GM18498 (cell line): ENCODE results near the gene GRK7.
"Not testable (repeated sequence)": the region's sequence is repeated elsewhere in the genome, so short reads cannot be mapped to it uniquely, and the experiment has no call there.

Source experiments
- ATAC-seq: cut with Tn5 transposase; IDR thresholded peaks from one replicate; pipeline ENCODE4 v1.9.1; 2021; ENCODE audit warnings: mild to moderate bottlenecking, moderate library complexity; ENCODE audit not compliant: unreplicated experiment

Gene GRK7

GRCh38 chr3:141793476-141794260 lies 30.5 kb downstream of the GRK7 start:
- no peak for ATAC-seq

GRCh38 chr3:141795276-141795675 lies 32.1 kb downstream of the GRK7 start:
- ATAC-seq: no peak

GRCh38 chr3:141795741-141796080 lies 32.5 kb downstream of the GRK7 start:
- no peak for ATAC-seq

- ATAC-seq: peak; percentile 97
Measured at GRCh38 chr3:141796081-141796888, 33.1 kb downstream of the GRK7 start.

- ATAC-seq: no peak
Measured at GRCh38 chr3:141796889-141797781, 33.9 kb downstream of the GRK7 start.

GRCh38 chr3:141797819-141798447 lies 34.7 kb downstream of the GRK7 start:
- ATAC-seq: no peak

GRCh38 chr3:141798448-141798845 lies 35.2 kb downstream of the GRK7 start:
- ATAC-seq: no peak

- no peak for ATAC-seq
Measured at GRCh38 chr3:141802316-141803077, 39.3 kb downstream of the GRK7 start.

- not testable (repeated sequence) for ATAC-seq
Measured at GRCh38 chr3:141803538-141803937, 40.3 kb downstream of the GRK7 start.

- no peak for ATAC-seq
Measured at GRCh38 chr3:141804447-141804777, 41.2 kb downstream of the GRK7 start.

- no peak for ATAC-seq
Measured at GRCh38 chr3:141804778-141805639, 41.8 kb downstream of the GRK7 start.

- ATAC-seq: no peak
Measured at GRCh38 chr3:141807277-141808033, 44.2 kb downstream of the GRK7 start.

GRCh38 chr3:141808586-141808985 lies 45.4 kb downstream of the GRK7 start:
- no peak for ATAC-seq

GRCh38 chr3:141810161-141810560 lies 47.0 kb downstream of the GRK7 start:
- no peak for ATAC-seq

- no peak for ATAC-seq
Measured at GRCh38 chr3:141811348-141811747, 48.1 kb downstream of the GRK7 start.

- no peak for ATAC-seq
Measured at GRCh38 chr3:141812084-141812483, 48.9 kb downstream of the GRK7 start.

- no peak for ATAC-seq
Measured at GRCh38 chr3:141812586-141812985, 49.4 kb downstream of the GRK7 start.
